Osteocyte (in vitro differentiated cells): ENCODE data around the gene GEMIN2. TPM values are rescaled to one million over a fixed set of nuclear protein-coding genes. Genes with fewer than 3 reads are reported as not detected.
"Not testable (repeated sequence)": the region's sequence is repeated elsewhere in the genome, so short reads cannot be mapped to it uniquely, and the experiment has no call there.

ENCODE experiments used
- DNase-seq: peaks from one replicate; pipeline ENCODE4 v3.0.0; 2021; ENCODE audit warnings: mixed read lengths; ENCODE audit not compliant: unreplicated experiment; ENCODE audit errors: extremely low spot score
- H3K27ac Mint-ChIP-seq: one replicate; pipeline ENCODE4 v1.8.0; 2021; ENCODE audit warnings: mild to moderate bottlenecking, mixed read lengths; ENCODE audit not compliant: unreplicated experiment
- H3K27me3 Mint-ChIP-seq: one replicate; pipeline ENCODE4 v1.8.0; 2021; ENCODE audit warnings: mixed read lengths; ENCODE audit not compliant: unreplicated experiment
- H3K36me3 Mint-ChIP-seq: one replicate; pipeline ENCODE4 v1.8.0; 2021; ENCODE audit warnings: mixed read lengths; ENCODE audit not compliant: unreplicated experiment
- H3K4me1 Mint-ChIP-seq: one replicate; pipeline ENCODE4 v1.8.0; 2021; ENCODE audit warnings: mixed read lengths; ENCODE audit not compliant: unreplicated experiment
- H3K4me3 Mint-ChIP-seq: one replicate; pipeline ENCODE4 v1.8.0; 2021; ENCODE audit warnings: mild to moderate bottlenecking, moderate library complexity, mixed read lengths; ENCODE audit not compliant: unreplicated experiment
- H3K9me3 Mint-ChIP-seq: one replicate; pipeline ENCODE4 v1.8.0; 2021; ENCODE audit warnings: mixed read lengths; ENCODE audit not compliant: unreplicated experiment
- CTCF ChIP-seq: fragments of 200-600 bp; sonication (generic); IDR thresholded peaks from 2 replicates; pipeline ENCODE4 v1.5.0; 2021; ENCODE audit warnings: antibody characterized with exemption, mild to moderate bottlenecking, moderate library complexity
- total RNA-seq: library from RNA; stranded (reverse); gene quantifications from 2 replicates; pipeline ENCODE4 v1.2.1, GENCODE V29; 2021

The GEMIN2 gene
- total RNA-seq, 1 donor from 2014 or later = 14.9 TPM

DNA sequence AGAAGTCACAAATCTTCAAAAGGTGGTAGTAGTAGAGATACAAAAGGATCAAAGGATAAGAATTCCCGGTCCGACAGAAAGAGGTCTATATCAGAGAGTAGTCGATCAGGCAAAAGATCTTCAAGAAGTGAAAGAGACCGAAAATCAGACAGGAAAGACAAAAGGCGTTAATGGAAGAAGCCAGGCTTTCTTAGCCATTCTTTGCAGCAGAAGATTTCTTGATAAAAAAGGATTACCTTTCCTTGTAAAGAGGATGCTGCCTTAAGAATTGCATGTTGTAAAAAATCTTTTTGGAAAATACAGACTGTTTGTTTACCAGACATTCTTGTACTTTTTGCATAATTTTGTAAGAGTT, 67.5 kb downstream of the GEMIN2 start:
- H3K27ac Mint-ChIP-seq = no peak overlapping the region
- H3K9me3 Mint-ChIP-seq = no peaks in the 10 kb centered on the region
- no peak for TF ChIP-seq CTCF
- H3K4me1 Mint-ChIP-seq = peaks cover 7% of the 10 kb centered on the region
- peaks cover 47% of the 10 kb centered on the region for H3K36me3 Mint-ChIP-seq
- no peak overlapping the region for H3K4me3 Mint-ChIP-seq
- DNase-seq = no peak
- no peaks in the 10 kb centered on the region for H3K27me3 Mint-ChIP-seq

DNA sequence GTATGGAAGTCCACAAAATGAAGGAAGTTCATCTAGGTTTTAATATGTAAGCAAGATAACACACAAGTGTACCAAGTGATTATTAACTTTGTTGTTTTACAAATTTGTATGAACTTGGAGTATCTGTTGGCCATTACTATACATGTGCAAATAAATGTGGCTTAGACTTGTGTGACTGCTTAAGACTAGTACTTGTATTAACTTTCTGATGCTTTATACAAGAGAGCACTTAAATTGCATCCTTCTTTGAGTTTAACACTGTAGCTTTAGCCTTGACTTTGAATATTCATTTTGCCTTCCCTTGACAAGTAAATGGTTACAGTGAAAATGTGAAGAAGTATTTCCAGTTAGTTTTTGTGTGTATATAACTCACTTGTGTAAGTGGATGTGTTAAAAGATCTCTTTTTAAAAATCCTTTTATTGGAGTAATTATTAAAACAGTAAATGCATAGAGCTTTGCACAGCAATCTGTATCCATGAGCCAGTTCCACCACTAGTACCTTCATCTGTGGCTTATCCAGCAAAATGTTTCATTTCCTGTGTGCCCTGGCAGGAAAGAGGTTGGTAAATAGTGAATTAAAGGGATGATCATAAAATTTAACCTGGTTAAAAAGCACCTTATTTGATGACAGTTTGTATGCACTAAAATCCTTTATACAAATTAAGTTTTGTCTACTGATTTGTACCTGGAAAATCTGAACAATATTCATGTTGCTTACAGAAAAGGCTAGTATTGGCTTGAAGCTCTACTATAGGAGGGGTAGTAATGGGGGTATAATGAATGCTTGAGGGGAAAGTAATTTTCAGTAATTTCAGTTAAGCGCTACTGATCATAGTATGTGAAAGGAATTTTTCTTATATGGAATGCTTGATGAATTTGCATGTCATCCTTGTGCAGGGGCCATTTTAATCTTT, 68.9 kb downstream of the GEMIN2 start:
- DNase-seq = no peak
- H3K27ac Mint-ChIP-seq = no peak overlapping the region
- H3K36me3 Mint-ChIP-seq = peaks cover 38% of the 10 kb centered on the region
- no peaks in the 10 kb centered on the region for H3K27me3 Mint-ChIP-seq
- no peaks in the 10 kb centered on the region for H3K9me3 Mint-ChIP-seq
- peaks cover 2% of the 10 kb centered on the region for H3K4me1 Mint-ChIP-seq
- TF ChIP-seq CTCF = no peak
- H3K4me3 Mint-ChIP-seq = no peak overlapping the region

- H3K4me3 Mint-ChIP-seq, H3K27ac Mint-ChIP-seq, H3K27me3 Mint-ChIP-seq, DNase-seq, H3K9me3 Mint-ChIP-seq, H3K4me1 Mint-ChIP-seq: not testable (repeated sequence)
- peaks cover 35% of the 10 kb centered on the region for H3K36me3 Mint-ChIP-seq
Observed at GRCh38 chr14:39183685-39184003, 69.5 kb downstream of the GEMIN2 start.

- Mint-ChIP-seq H3K27me3 (no peaks in the 10 kb centered on the region), H3K4me1 (peaks cover 2% of the 10 kb centered on the region), H3K4me3 (no peak overlapping the region), H3K9me3 (no peaks in the 10 kb centered on the region), H3K36me3 (peaks cover 27% of the 10 kb centered on the region), H3K27ac (no peak overlapping the region)
- no peak for TF ChIP-seq CTCF
- no peak for DNase-seq
Observed at GRCh38 chr14:39184628-39185255, 70.6 kb downstream of the GEMIN2 start.

- Mint-ChIP-seq H3K36me3 (peaks cover 27% of the 10 kb centered on the region), H3K4me3 (no peak overlapping the region), H3K27ac (no peak overlapping the region), H3K4me1 (peaks cover 2% of the 10 kb centered on the region), H3K9me3 (no peaks in the 10 kb centered on the region), H3K27me3 (no peaks in the 10 kb centered on the region)
- no peak for DNase-seq
- no peak for TF ChIP-seq CTCF
Observed at GRCh38 chr14:39185256-39186049, 71.3 kb downstream of the GEMIN2 start.

Other genes starting within 250 kb of the GEMIN2 start
- 159 and 169 TPM in 2 replicates for gene SEC23A, start 11.1 kb upstream of the GEMIN2 start, total RNA-seq
- 29.7 and 29.8 TPM in 2 replicates for gene TRAPPC6B, start 56.0 kb downstream of the GEMIN2 start, total RNA-seq
- 53.0 and 66.1 TPM in 2 replicates for gene PNN, start 60.9 kb downstream of the GEMIN2 start, total RNA-seq
- 21.4 and 22.5 TPM in 2 replicates for gene MIA2, start 119.6 kb downstream of the GEMIN2 start, total RNA-seq